GM13977 (cell line): ENCODE data around the gene PI4K2A.

Source experiments
- DNase-seq: peaks from one replicate; pipeline ENCODE4 v3.0.0; 2012; ENCODE audit warnings: low spot score
- CTCF ChIP-seq: IDR thresholded peaks from 2 replicates; pipeline ENCODE4 v1.5.1; 2012; ENCODE audit warnings: mild to moderate bottlenecking, control low read depth; ENCODE audit not compliant: insufficient read depth; ENCODE audit errors: extremely low read depth, missing control alignments
- in situ Hi-C: fragments of 300-500 bp; cut with MboI; formaldehyde crosslinking; loops from one replicate; pipeline ENCODE4 v1.12.0; 2022; ENCODE audit warnings: low sequenced_read_pairs, low pct_unique_long_range_greater_than_20kb, mixed read lengths, inconsistent platforms; ENCODE audit not compliant: unreplicated experiment

The PI4K2A gene

GRCh38 chr10:97612386-97612785 lies 28.1 kb upstream of the PI4K2A start:
- peak; percentile 49 for DNase-seq
- TF ChIP-seq CTCF = peak; percentile 23
- in situ Hi-C loops = no loop called here

DNA sequence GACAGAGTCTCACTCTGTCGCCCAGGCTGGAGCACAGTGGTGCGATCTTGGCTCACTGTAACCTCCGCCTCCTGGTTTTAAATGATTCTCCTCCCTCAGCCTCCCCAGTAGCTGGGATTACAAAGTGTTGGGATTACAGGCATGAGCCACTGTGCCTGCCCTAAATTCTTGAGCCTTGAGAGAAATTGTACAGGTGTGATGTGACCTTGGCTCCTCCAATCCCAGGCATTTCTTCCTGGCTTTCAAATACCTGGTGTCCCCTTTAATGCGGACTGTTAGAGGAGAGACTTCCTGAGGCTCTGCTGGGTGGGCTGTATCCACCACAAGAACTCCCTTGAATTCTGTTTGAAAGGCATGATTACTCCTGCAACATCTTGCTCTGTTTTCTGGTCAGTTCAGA lies 22.2 kb upstream of the PI4K2A start:
- in situ Hi-C loops = no loop called here
- TF ChIP-seq CTCF = no peak

GRCh38 chr10:97618733-97619132 lies 21.7 kb upstream of the PI4K2A start:
- in situ Hi-C loops = no loop called here
- DNase-seq = no peak
- TF ChIP-seq CTCF = no peak

More for the DNA sequence above, 22.2 kb upstream of the PI4K2A start:
- DNase-seq = no peak

- in situ Hi-C loops = no loop called here
- TF ChIP-seq CTCF = no peak
- no peak for DNase-seq
Observed at GRCh38 chr10:97623277-97623676, 17.2 kb upstream of the PI4K2A start.

- TF ChIP-seq CTCF = no peak
- no peak for DNase-seq
- in situ Hi-C loops = no loop called here
Observed at GRCh38 chr10:97627731-97628130, 12.7 kb upstream of the PI4K2A start.

- DNase-seq = no peak
- in situ Hi-C loops = no loop called here
- no peak for TF ChIP-seq CTCF
Observed at GRCh38 chr10:97628228-97628627, 12.2 kb upstream of the PI4K2A start.

GRCh38 chr10:97629289-97629688 lies 11.2 kb upstream of the PI4K2A start:
- no peak for TF ChIP-seq CTCF
- DNase-seq = no peak
- in situ Hi-C loops = no loop called here
